ENCODE results near the gene ENTREP1. TPM values are rescaled to one million over a fixed set of nuclear protein-coding genes. Genes with fewer than 3 reads are reported as not detected.

ENTREP1 gene
- total RNA-seq, 4 donors from 2014 or later: 0.70 to 19.8 (median 3.5) TPM

DNA sequence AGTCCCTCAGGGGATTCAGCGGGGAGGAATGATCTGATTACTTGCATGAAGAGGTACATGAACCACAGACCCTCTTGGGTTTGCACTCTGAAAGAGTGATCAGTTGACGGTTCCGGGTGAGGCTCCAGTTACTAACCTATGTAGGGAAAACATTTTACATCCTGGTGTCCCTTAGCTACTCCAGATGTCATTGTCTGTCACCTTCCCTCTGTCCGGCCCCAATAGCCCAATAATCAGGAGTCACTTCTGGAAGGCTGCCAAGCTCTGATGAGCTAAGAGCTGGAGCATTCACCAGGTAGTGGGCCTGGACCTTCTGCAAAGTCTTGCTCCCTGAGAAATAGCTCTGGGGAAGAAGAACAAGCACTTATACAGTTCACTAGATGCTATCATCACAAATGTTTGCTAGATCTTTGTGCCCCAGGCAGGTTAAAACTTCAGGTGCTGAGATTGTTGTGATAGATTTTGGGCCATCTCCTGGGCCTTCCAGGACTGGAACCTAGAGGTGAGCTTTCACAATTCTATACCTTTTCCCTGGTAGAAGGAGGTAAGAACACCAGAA, 64.5 kb downstream of the ENTREP1 start:
- Histone ChIP-seq H3K36me3 (no peaks in the 10 kb centered on the region), H3K9me3 (no peaks in the 10 kb centered on the region), H3K4me3 (no peak overlapping the region), H3K4me1 (no peaks in the 10 kb centered on the region), H3K27ac (no peak overlapping the region), H3K27me3 (no peaks in the 10 kb centered on the region)
- DNase-seq: no peak
- TF ChIP-seq, protein P1, sequence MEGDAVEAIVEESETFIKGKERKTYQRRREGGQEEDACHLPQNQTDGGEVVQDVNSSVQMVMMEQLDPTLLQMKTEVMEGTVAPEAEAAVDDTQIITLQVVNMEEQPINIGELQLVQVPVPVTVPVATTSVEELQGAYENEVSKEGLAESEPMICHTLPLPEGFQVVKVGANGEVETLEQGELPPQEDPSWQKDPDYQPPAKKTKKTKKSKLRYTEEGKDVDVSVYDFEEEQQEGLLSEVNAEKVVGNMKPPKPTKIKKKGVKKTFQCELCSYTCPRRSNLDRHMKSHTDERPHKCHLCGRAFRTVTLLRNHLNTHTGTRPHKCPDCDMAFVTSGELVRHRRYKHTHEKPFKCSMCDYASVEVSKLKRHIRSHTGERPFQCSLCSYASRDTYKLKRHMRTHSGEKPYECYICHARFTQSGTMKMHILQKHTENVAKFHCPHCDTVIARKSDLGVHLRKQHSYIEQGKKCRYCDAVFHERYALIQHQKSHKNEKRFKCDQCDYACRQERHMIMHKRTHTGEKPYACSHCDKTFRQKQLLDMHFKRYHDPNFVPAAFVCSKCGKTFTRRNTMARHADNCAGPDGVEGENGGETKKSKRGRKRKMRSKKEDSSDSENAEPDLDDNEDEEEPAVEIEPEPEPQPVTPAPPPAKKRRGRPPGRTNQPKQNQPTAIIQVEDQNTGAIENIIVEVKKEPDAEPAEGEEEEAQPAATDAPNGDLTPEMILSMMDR (IDR thresholded peaks at IDR 0.05): no peak
- TF ChIP-seq POLR2A (IDR thresholded peaks at IDR 0.05): no peak

DNA sequence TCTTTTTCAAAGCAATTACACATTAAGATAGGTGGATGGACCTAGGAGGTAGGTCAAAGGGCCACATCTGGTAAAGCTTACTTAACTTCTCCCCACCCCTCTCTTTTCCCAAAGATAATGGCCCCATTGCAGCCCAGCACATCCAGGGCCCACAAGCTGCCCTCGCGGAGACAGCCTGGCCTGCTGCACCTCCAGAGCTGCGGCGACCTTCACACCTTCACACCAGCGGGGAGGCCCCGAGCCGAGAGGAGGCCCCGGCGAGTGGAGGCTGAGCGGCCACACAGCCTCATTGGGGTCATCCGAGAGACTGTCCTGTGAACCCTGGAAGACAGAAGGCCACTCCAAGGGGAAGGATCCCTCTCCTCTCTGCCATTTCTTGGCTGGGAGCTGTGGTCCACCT, 66.5 kb downstream of the ENTREP1 start:
- Histone ChIP-seq H3K4me1 (no peaks in the 10 kb centered on the region), H3K27ac (no peak overlapping the region), H3K9me3 (no peaks in the 10 kb centered on the region), H3K36me3 (no peaks in the 10 kb centered on the region), H3K4me3 (no peak overlapping the region), H3K27me3 (no peaks in the 10 kb centered on the region)
- DNase-seq: no peak
- TF ChIP-seq, protein P1 (IDR thresholded peaks at IDR 0.05): no peak
- TF ChIP-seq POLR2A (IDR thresholded peaks at IDR 0.05): no peak

DNA sequence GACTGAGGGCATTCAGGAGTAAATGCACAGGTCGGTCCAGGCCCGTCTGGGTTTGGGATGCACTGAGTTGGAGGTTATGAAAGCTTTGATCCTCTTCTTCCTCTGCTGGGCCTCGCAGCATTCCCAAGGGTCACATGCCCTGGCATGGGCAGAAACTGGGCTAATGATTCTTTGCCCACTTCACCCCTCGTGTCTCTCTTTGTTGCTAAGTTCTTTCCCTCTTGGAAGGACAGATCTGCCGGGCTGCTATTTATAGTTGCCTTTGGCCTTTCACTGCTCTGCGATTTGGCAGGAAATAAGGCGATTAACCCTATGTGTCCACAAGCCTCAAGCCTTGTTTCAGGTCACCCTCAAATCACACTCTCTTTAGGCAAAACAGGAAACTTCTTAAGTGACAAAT, 66.9 kb downstream of the ENTREP1 start:
- no peaks in the 10 kb centered on the region for H3K9me3 ChIP-seq
- H3K27me3 ChIP-seq: no peaks in the 10 kb centered on the region
- H3K4me3 ChIP-seq: no peak overlapping the region
- no peaks in the 10 kb centered on the region for H3K4me1 ChIP-seq
- H3K36me3 ChIP-seq: no peaks in the 10 kb centered on the region
- H3K27ac ChIP-seq: no peak overlapping the region
- DNase-seq: no peak
- TF ChIP-seq, protein P1 (IDR thresholded peaks at IDR 0.05): no peak
- TF ChIP-seq POLR2A (IDR thresholded peaks at IDR 0.05): no peak

DNA sequence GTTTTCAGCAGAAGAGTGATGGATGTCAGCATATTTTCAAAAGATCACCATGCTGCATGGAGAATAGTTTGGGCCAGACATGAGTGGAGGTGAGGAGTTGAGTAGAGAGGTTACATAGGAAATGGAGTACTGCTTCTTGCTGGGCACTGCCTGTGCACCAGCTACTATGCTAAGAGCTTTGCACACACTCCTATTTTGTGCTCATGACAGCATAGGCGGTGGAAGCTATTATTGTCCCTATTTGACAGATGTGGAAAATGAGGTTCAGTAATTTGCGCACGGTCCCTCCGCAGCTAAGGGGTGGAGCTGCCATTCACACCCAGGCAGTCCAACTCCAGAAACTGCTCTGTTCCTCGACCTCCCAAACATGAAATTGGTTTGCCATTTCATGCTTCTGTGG, 67.8 kb downstream of the ENTREP1 start:
- H3K27ac ChIP-seq: no peak overlapping the region
- no peaks in the 10 kb centered on the region for H3K36me3 ChIP-seq
- H3K27me3 ChIP-seq: no peaks in the 10 kb centered on the region
- TF ChIP-seq, protein P1 (IDR thresholded peaks at IDR 0.05): no peak
- no peak for TF ChIP-seq POLR2A (IDR thresholded peaks at IDR 0.05)
- DNase-seq: no peak
- no peaks in the 10 kb centered on the region for H3K4me1 ChIP-seq
- H3K9me3 ChIP-seq: no peaks in the 10 kb centered on the region
- no peak overlapping the region for H3K4me3 ChIP-seq

DNA sequence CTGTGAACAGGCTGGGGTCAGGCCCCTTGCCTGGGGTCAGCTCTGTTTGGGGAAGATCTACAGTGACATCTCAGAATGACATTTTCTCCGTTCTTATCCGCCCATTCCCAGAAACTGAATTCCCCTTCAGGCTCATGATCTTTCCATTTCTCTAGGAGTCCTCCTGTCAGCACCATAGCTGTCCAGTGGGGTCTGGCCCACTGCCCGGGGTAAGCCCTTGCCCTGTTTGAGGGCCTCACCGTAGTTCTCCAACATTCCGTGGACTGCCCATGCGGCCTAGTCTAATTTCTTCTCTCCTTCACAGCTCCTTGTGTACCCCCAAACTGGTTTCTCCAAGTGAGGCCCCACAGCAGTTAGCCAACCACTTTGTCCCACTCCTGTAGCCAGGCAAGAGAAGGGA, 68.4 kb downstream of the ENTREP1 start:
- Histone ChIP-seq H3K27me3 (no peaks in the 10 kb centered on the region), H3K9me3 (no peaks in the 10 kb centered on the region), H3K4me3 (no peak overlapping the region), H3K36me3 (no peaks in the 10 kb centered on the region), H3K27ac (no peak overlapping the region), H3K4me1 (no peaks in the 10 kb centered on the region)
- no peak for TF ChIP-seq POLR2A (IDR thresholded peaks at IDR 0.05)
- TF ChIP-seq, protein P1 (IDR thresholded peaks at IDR 0.05): no peak
- no peak for DNase-seq

DNA sequence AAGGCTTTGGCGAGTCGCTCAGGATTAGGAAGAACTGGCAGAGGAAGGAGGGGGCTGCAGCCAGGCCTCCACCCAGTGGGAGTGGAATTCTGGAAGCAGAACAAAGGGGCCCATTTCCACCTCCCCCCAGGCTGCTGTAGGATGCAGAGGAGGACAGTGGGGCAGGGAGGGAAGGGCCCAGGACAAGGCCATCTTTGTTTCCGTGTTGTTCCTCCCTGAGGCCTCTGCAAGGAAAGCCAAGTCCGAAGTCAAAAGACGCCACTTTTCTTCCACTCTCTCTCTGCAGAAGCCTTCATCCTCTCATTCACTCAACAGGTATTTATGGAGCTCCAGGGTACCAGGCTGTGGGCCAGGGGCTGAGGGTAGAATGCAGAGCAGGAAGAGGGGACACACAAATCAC, 70.7 kb downstream of the ENTREP1 start:
- Histone ChIP-seq H3K4me1 (no peaks in the 10 kb centered on the region), H3K27ac (no peak overlapping the region), H3K4me3 (no peak overlapping the region), H3K9me3 (no peaks in the 10 kb centered on the region), H3K27me3 (no peaks in the 10 kb centered on the region), H3K36me3 (no peaks in the 10 kb centered on the region)
- no peak for TF ChIP-seq POLR2A (IDR thresholded peaks at IDR 0.05)
- TF ChIP-seq, protein P1 (IDR thresholded peaks at IDR 0.05): no peak
- DNase-seq: no peak
